Liver (tissue), 3 donors: Measurements from ENCODE around the gene ADRA2B.

ENCODE experiments used
- EGR1 ChIP-seq, 2 donors: IDR thresholded peaks; 2 replicates each; pipeline ENCODE4 v1.6.1; 2016 to 2018; ENCODE audit warnings: antibody characterized with exemption in 2 of 2, low read depth in 2 of 2
- FOXA1 ChIP-seq: IDR thresholded peaks from 2 replicates; pipeline ENCODE4 v1.6.1; 2016; ENCODE audit warnings: antibody characterized with exemption
- GABPA ChIP-seq, 2 donors: IDR thresholded peaks in 1 of 2; conservative IDR thresholded peaks in 1 of 2; 2 replicates each; pipeline ENCODE4 v1.6.1; 2016; ENCODE audit warnings: antibody characterized with exemption in 2 of 2, mild to moderate bottlenecking in 1 of 2, moderate library complexity in 1 of 2
- HNF4G ChIP-seq: IDR thresholded peaks from 2 replicates; pipeline ENCODE4 v1.6.1; 2016; ENCODE audit warnings: antibody characterized with exemption
- JUND ChIP-seq, 2 donors: IDR thresholded peaks; 2 replicates each; pipeline ENCODE4 v1.6.1; 2016; ENCODE audit warnings: antibody characterized with exemption in 2 of 2
- RAD21 ChIP-seq, 2 donors: IDR thresholded peaks; 2 replicates each; pipeline ENCODE4 v1.6.1; 2016; ENCODE audit warnings: antibody characterized with exemption in 2 of 2, mild to moderate bottlenecking in 2 of 2
- SP1 ChIP-seq: IDR thresholded peaks from 2 replicates; pipeline ENCODE4 v1.6.1; 2018; ENCODE audit warnings: antibody characterized with exemption, mild to moderate bottlenecking
- TAF1 ChIP-seq: conservative IDR thresholded peaks from 2 replicates; pipeline ENCODE4 v1.6.1; 2016; ENCODE audit warnings: antibody characterized with exemption, mild to moderate bottlenecking
- YY1 ChIP-seq: IDR thresholded peaks from 2 replicates; pipeline ENCODE4 v1.6.1; 2016; ENCODE audit warnings: antibody characterized with exemption, mild to moderate bottlenecking
- TF ChIP-seq, protein P1 (sequence below): fragments of 150-350 bp; IDR thresholded peaks from 2 replicates; pipeline ENCODE4 v1.5.1; 2017; ENCODE audit warnings: improper control_type of control experiment, low read depth, low read length; ENCODE audit not compliant: missing input control
- TF ChIP-seq, protein P2 (sequence below): IDR thresholded peaks from 2 replicates; pipeline ENCODE4 v1.6.1; 2016; ENCODE audit warnings: antibody characterized with exemption, mild to moderate bottlenecking
- TF ChIP-seq, protein P3 (sequence below): IDR thresholded peaks from 2 replicates; pipeline ENCODE4 v1.6.1; 2016; ENCODE audit warnings: antibody characterized with exemption
- TF ChIP-seq, protein P4 (sequence below): IDR thresholded peaks from 2 replicates; pipeline ENCODE4 v1.6.1; 2016; ENCODE audit warnings: antibody characterized with exemption
- TF ChIP-seq, protein P5 (sequence below): IDR thresholded peaks from 2 replicates; pipeline ENCODE4 v1.6.1; 2016; ENCODE audit warnings: antibody characterized with exemption
- donor health status: healthy.
- donor health status: healthy.

DNA sequence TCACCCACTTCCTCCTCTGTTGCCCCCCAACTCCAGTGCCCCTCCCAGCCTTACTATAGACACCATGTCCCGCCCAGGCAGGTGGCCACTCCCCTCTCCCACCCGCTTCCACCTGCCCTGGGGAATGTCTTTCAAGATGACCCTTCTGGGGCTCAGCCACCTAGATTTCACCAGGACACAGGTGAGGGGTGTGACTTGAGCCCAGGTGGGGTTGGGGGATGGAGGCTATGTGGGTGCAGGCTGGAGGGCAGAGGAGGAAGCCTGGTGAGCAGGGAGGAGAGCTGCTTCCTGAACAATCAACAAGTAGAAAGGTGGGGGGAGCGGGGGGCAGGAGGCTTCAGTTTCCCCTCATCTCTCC, 8.7 kb downstream of the ADRA2B start:
- TF ChIP-seq, protein P1, sequence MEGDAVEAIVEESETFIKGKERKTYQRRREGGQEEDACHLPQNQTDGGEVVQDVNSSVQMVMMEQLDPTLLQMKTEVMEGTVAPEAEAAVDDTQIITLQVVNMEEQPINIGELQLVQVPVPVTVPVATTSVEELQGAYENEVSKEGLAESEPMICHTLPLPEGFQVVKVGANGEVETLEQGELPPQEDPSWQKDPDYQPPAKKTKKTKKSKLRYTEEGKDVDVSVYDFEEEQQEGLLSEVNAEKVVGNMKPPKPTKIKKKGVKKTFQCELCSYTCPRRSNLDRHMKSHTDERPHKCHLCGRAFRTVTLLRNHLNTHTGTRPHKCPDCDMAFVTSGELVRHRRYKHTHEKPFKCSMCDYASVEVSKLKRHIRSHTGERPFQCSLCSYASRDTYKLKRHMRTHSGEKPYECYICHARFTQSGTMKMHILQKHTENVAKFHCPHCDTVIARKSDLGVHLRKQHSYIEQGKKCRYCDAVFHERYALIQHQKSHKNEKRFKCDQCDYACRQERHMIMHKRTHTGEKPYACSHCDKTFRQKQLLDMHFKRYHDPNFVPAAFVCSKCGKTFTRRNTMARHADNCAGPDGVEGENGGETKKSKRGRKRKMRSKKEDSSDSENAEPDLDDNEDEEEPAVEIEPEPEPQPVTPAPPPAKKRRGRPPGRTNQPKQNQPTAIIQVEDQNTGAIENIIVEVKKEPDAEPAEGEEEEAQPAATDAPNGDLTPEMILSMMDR = no peak
- TF ChIP-seq GABPA (IDR thresholded peaks at IDR 0.05 in 1 of 2, conservative IDR thresholded peaks at IDR 0.05 in 1 of 2) = no peak
- TF ChIP-seq, protein P2, sequence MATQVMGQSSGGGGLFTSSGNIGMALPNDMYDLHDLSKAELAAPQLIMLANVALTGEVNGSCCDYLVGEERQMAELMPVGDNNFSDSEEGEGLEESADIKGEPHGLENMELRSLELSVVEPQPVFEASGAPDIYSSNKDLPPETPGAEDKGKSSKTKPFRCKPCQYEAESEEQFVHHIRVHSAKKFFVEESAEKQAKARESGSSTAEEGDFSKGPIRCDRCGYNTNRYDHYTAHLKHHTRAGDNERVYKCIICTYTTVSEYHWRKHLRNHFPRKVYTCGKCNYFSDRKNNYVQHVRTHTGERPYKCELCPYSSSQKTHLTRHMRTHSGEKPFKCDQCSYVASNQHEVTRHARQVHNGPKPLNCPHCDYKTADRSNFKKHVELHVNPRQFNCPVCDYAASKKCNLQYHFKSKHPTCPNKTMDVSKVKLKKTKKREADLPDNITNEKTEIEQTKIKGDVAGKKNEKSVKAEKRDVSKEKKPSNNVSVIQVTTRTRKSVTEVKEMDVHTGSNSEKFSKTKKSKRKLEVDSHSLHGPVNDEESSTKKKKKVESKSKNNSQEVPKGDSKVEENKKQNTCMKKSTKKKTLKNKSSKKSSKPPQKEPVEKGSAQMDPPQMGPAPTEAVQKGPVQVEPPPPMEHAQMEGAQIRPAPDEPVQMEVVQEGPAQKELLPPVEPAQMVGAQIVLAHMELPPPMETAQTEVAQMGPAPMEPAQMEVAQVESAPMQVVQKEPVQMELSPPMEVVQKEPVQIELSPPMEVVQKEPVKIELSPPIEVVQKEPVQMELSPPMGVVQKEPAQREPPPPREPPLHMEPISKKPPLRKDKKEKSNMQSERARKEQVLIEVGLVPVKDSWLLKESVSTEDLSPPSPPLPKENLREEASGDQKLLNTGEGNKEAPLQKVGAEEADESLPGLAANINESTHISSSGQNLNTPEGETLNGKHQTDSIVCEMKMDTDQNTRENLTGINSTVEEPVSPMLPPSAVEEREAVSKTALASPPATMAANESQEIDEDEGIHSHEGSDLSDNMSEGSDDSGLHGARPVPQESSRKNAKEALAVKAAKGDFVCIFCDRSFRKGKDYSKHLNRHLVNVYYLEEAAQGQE = no peak
- TF ChIP-seq FOXA1 = no peak
- TF ChIP-seq, protein P3, sequence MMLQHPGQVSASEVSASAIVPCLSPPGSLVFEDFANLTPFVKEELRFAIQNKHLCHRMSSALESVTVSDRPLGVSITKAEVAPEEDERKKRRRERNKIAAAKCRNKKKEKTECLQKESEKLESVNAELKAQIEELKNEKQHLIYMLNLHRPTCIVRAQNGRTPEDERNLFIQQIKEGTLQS = no peak
- TF ChIP-seq HNF4G = no peak
- no peak for TF ChIP-seq YY1
- no peak for TF ChIP-seq SP1
- no peak for TF ChIP-seq TAF1
- no peak for TF ChIP-seq EGR1 (IDR thresholded peaks at IDR 0.05; ENCODE audit: low read depth in 2 of 2)
- no peak for TF ChIP-seq RAD21 (IDR thresholded peaks at IDR 0.05)
- no peak for TF ChIP-seq JUND (IDR thresholded peaks at IDR 0.05)
- TF ChIP-seq, protein P4, sequence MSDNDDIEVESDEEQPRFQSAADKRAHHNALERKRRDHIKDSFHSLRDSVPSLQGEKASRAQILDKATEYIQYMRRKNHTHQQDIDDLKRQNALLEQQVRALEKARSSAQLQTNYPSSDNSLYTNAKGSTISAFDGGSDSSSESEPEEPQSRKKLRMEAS = no peak
- TF ChIP-seq, protein P5, sequence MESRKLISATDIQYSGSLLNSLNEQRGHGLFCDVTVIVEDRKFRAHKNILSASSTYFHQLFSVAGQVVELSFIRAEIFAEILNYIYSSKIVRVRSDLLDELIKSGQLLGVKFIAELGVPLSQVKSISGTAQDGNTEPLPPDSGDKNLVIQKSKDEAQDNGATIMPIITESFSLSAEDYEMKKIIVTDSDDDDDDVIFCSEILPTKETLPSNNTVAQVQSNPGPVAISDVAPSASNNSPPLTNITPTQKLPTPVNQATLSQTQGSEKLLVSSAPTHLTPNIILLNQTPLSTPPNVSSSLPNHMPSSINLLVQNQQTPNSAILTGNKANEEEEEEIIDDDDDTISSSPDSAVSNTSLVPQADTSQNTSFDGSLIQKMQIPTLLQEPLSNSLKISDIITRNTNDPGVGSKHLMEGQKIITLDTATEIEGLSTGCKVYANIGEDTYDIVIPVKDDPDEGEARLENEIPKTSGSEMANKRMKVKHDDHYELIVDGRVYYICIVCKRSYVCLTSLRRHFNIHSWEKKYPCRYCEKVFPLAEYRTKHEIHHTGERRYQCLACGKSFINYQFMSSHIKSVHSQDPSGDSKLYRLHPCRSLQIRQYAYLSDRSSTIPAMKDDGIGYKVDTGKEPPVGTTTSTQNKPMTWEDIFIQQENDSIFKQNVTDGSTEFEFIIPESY = no peak
